GM18861 (cell line): ENCODE data around the gene GSDME.

ENCODE experiments used
- ATAC-seq: cut with Tn5 transposase; IDR thresholded peaks from one replicate; pipeline ENCODE4 v1.9.1; 2021; ENCODE audit not compliant: unreplicated experiment

Gene GSDME

DNA sequence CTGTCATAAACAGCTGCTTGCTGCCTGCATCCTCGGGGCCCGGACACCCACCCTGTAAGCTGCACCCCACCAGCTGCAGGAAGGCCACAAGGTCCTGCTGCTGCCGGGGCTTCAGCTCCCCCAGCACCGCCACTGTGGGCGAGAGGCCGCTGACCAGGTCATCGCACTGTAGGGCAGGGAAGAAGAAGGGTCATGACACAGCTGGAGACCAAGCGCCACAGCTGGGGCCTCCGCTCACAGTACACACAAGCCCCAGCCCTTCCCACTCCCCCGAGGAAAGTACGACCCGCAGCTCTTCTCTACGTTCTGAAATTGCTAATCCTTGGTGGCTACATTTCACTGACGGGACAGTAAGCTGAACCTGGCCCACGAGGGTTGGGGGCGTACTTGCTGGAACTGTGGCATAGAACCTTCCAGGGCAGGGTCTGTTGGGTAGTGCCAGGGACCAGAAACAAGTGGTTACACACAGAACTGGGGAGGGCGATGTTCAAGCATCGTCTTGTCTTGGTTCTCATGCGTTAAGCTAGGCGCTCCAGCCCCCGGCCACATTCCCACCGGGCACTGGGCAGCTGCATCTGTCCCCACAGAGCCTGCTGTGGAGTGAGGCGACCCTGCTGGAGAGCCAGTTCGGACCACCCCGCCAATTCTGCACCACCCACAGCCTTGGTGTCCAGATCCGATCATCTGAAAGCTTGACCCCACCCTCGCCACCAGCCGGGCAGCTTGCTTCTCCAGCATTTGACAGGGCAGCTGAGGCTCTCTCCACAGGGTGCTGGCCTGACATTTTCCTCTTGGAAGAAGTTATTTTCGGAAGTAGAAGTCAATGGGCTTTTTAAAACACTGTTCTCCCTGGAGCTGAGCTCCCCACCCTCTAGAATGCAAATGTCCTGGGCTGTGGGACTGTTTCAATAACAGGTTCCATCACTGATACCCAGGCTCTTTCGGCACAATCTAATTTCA is 50.8 kb downstream of the GSDME start:
- ATAC-seq = no peak

DNA sequence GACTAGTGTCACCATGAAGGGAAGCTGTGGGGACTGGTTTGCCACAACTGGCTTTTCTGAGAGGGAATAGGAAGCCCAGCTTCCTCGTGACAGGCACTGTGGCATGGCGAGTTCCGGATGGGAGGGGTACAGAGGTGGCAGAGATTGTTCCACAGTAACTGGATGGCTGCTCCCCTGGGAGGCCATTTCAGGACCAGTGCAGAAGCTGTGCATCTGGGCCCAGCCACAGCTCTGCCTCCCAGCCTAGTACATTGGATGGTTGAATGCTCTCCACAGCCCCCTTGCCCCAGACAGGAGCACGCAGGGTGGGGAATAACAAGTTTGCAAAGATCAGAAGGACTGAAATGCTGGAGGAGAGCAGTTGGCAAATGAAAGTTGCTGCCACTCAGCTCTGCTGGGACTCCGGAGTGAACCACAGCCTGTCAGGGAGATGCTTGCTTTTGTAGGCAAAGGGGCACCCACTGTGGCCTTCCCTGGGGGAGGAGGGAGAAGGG is 51.8 kb downstream of the GSDME start:
- ATAC-seq = no peak

- no peak for ATAC-seq
Measured at GRCh38 chr7:24704311-24704710, 53.0 kb downstream of the GSDME start.

DNA sequence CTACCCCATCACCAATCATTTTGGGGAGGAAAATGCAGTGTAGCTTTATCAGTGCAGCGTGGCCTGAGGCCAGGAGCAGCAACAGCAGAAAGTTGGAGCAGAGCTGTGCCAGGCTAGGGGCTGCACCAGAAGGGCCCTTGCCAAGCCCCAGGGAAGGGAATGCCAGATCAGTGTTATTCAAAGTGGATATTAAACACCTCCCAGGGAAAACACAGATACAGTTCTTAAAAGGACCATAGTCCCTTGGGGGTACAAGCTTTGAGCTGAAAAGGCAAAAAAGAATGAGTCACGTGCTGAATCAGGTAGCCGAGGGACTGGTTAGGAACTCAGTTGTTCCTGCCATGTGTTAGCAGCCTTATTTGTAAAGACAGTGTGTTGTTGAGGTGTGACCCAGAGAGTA is 54.0 kb downstream of the GSDME start:
- no peak for ATAC-seq

GRCh38 chr7:24702755-24703154 is 54.5 kb downstream of the GSDME start:
- no peak for ATAC-seq

GRCh38 chr7:24701261-24702235 is 55.7 kb downstream of the GSDME start:
- no peak for ATAC-seq

DNA sequence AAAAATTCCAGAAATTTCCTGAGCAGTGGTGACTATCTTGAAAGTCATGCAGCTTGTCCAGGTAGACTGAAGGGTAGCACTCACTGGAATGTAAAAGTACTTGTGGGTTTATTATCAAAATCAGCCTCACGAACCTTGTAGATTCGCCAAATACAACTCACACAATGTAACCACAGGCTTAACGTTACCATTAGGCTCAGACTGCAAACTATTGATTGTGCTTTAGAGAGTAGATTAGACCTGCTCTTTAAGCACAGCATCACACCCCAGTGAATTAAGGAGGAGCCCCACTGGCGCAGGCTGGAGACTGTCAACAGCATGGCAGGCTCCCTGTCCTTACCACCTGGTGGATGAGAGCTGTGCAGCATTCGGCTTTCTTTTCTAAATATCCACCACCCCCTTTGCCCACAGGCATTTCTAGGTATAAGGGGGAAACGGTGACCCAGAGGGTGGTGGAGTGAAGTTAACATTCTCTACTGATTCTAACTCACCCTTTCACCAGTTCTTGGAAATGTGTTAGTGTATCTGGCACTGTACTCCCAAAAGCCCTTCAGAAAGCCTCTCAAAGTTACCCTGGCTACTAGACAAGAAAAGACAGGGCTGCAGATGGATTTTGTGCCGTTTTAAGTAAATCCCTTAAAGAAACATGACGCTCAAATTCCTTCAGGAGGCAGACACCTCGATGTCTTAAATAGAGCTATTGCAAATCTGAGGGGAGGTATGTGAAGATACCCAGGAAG is 56.6 kb downstream of the GSDME start:
- no peak for ATAC-seq

DNA sequence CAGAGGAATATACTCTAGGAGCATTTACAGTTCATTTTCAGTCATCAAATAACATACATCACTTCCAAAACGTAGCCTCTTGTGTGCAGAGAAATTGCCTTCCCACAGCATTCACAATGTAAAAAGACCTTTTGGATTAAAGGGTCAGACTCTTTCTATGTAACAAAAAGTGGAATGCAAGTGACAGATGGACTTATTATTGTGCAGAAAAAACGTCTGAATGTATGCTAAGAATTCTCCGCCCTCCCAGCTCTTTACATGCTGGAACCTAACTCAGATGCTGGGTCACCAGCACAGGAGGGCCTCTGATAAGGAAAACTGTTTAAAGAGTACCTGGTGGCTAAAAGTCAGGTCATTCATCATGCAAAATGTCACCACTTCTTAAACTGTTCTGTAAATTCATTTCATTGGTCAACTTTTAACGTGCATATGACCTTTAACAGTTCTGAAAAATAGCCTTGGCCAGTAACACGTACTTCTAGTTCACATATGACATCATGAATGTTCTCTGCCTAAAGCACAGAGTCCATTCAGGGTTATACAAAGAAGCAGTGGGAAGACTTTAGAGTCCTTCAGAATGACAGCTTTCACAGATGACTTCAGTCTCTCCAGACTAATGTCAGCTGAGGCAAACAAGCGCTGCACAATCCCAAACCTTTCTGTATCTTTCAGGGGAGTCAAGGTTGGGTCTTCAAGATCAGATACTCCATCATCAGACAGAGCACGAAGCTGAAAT is 58.6 kb downstream of the GSDME start:
- ATAC-seq = no peak

- no peak for ATAC-seq
Measured at GRCh38 chr7:24697416-24697815, 59.8 kb downstream of the GSDME start.

DNA sequence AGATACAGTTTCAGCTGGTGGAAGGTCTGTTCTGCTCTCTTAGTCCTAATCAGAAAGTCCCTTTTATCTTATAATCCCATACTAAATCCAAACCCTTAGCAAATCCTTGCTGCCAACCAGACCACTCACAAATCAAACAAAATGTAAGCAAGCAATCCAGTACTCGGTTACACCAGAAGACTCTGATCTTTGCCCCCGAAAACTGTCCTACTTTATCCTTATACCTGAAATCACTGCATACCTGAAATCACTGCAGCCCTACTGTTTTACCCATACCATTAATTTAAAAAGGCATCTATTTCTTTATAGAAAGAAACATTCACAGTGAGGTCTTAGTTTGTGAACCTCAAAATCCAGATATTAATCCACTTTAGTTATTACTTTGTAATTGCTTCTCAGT is 64.7 kb downstream of the GSDME start:
- no peak for ATAC-seq

DNA sequence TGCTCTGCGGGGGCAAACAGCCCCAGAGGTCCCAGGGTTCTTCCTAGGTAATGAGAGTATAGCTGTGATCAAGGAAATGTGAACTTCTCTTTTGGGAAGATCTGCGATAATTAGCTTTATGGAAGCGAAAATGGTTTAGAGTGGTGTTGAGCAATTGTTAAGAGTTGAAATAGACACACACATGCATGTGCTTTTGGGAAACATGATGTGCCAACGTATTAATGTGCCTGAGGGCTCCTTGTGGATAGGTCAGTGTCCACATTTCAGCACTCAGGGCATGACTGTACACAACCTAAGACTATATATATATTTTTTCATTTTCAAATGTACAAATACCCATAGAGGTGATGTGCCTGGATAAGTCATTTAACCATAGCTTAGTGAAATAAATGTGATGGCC is 67.0 kb downstream of the GSDME start:
- ATAC-seq = no peak

- ATAC-seq = no peak
Measured at GRCh38 chr7:24685708-24686107, 71.6 kb downstream of the GSDME start.

GRCh38 chr7:24670782-24671181 is 86.5 kb downstream of the GSDME start:
- no peak for ATAC-seq

GRCh38 chr7:24669971-24670591 is 87.2 kb downstream of the GSDME start:
- no peak for ATAC-seq

DNA sequence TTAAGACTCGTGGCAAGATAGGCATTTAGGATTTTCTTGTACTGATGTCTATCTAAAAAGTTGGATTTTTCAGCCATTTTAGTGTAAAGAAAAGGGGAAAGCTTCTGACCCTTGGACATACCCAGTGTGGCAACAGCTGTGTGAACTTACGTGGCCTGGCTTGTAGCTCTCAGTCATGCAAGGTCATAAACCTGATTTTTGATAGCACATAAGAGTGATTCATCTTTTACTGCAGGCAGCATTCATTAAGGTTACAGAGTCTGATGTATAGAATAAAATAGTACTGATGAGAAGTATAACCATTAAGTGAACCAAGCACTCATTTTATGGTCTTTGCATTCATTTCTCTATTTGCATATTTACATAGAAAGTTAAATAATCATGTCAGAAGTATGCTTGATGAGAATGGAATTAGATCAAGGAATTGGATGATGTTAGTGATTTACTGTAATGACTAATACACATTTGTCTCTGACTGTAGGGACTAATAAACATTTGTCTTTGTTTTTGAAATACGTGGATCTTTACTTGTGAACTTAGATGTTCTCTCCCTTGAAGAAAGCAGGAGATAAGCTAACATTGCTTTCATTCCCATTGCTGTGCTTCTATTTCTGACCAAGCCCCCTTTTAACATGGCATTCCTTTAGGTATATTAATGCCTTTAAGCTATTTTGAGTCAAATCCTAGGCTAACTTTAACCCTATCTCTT is 88.2 kb downstream of the GSDME start:
- no peak for ATAC-seq

GRCh38 chr7:24665564-24666294 is 91.5 kb downstream of the GSDME start:
- ATAC-seq = peak; percentile 46

GRCh38 chr7:24660546-24660945 is 96.7 kb downstream of the GSDME start:
- no peak for ATAC-seq

DNA sequence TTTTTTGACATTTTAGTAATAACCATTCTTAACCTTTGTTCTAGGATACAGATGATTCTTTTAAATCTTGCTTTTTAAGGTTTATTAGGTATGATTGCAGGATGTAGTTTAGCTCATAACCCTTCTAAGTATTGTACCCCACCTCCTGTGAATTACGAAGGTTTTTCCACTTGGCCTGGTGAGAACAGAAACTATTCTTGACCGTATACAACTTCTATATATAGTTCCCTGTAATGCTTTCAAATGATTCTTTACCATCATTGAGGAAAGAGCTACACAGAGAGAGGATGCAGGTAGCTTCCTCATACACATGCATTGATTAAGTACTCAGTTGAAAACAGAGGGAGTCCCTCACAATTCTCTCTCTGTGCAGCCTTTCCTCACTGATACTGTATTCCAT is 97.8 kb downstream of the GSDME start:
- peak; percentile 66 for ATAC-seq
